HG02763 (cell line): Measurements from ENCODE around the gene PDP2.

Experiments used
- ATAC-seq: cut with Tn5 transposase; IDR thresholded peaks from one replicate; pipeline ENCODE4 v1.9.1; 2021; ENCODE audit warnings: mild to moderate bottlenecking, moderate library complexity; ENCODE audit not compliant: unreplicated experiment

Gene PDP2

DNA sequence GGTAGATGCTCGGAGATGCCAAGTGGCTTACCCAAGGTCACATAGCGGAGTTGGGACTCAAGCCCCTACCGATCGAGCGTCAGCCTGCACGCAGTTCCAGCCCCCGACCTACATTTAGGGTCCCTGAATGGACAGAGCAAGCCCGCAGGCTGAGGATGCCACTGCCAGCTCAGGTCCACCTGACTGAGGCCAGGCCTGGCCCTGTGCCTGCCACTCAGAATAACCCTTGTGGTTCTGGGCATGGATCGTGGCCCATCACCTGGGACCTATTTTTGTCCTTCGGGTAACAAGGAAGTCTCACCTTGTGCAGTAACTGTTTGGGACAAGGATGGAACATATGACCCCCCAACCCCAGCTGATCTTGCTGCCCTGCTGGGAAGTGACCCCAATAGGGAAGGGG is 21.3 kb downstream of the PDP2 start:
- ATAC-seq: no peak

DNA sequence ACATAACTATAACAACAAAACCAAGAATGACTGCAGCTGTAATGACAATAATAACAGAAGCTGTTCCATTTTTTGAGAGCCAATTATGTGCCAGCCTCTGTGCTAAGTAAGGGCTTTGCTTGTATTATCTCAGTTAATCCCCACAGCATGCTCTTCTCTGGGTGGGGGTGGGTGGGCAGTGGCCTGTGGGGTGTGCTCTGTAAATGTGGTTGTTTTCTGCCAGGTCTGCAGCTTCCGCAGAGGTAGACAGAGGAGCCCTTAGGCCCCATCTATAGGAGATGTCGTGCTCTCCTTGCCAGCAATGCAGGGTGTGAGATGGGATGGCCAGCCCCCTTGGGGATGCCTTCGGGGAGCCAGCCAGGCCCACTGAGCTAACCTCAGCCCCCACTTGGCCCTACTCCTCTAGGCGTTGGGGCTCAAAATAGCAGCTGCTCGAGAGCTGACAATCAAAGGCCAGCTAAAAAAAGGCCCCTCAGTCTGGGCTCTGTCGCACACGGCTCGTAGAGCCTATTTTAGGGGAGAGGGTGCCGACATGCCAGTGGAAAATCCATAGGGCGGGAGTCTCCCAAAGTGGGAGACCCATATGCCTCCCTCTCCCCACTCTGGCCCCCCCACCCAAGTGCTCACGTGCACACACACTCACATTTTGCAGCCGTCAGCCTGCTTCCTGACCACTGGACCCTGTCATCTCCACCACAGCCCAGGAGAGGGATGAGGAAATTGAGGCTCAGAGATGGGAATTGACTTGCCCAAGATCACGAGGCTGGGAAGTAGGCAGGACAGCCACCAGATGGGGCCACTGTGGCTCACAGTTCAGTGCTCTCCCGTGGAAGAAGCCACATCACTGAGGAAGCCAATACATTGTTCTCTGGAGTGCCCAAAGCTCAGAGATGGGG is 22.6 kb downstream of the PDP2 start:
- ATAC-seq: no peak

DNA sequence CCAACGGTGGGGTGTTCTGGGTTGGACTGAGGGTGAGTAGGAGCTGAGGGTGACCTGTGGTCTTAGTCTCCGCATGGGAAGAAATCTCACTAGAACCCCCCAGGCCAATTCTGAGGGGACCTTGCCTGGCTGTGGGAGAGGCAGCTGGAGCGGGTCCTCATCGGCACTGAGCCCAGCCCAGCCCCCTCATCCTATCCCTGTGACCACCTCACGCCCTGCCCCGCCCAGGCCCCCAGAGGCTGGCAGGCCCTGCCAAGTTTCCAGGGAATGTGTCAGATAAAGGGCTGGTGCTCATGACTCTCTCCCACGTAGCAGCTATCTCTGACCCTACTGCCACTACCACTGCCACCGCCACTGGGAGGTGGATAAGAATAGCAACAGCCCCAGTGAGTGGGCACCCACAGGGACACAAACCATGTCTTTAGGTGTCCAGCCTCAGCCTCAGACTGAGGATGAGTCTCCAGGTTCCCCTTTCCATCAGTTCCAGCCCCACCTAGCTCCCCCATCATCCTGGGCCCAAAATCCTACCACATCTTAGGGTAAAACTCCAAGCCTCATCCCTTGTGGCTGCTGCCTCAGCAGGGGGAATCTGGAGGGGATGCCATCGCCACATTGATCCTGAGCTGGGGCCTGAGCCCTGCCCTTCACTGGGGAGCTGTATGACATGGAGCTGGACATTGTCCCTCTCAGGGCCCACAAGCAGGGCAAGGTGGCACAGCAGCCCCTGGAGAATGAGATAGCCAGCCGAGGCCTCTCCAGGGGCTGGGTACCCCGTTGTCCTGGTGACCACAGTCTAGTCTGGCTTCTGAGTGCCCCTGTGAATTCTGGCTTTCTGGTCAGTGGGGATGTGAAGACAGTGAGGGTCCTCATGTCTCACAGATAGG is 23.5 kb downstream of the PDP2 start:
- ATAC-seq: no peak

DNA sequence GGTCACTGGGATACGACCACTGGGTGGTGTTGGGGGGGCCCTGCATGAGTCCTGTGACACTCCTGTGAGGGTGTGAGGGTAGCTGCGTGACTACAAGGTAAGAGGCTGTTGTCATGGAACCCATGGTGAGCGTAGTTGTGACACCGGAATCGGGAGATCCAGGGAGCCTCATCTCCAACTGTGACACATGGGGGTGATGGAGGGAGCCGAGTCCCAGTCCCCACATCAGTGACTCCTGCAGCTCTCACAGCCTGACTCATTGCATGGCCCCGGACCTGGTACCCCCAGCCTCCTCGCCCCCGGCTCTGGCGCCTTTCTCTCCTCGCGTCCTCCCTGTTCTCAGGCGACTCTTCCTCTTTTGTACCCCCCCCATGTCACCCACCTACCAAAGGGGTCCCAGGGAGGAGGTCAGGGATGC is 24.1 kb downstream of the PDP2 start:
- ATAC-seq: no peak

DNA sequence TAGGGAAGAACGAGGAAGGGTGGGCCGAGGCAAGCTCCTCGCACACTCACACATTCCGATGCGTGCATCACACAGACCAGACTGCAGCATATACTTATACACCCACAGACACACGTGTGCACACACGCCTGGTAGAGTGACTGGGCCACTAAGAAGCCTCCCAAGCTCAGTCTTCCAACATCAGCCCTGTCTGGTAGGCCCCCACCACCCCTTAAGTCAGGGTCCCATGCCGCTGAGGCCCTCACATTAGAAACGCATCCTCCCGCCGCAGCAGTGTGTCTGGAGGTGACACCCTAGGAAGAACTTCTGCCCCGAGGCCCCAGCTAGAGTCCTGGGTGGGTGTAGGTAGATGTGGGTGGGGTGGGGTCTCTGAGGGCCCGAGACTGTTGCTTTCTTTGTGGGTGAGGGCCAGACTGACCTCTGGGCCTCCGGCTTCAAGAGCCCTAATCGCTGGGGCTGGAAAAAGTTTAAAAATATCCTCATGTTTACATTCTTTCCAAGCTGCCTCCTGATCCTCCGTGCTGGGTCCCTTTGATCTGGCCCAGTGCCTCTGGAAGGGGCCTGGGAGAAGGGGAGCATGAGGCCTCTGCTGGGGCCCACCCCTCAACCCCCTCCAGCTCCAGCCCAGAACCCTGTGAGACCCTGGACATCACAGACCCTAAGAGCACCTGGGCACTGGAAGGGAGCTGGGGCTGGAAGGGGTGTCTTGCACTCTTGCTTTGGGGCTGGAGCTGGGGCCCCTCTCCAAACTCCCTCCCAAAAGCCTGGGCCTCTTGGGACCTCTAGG is 24.7 kb downstream of the PDP2 start:
- no peak for ATAC-seq

DNA sequence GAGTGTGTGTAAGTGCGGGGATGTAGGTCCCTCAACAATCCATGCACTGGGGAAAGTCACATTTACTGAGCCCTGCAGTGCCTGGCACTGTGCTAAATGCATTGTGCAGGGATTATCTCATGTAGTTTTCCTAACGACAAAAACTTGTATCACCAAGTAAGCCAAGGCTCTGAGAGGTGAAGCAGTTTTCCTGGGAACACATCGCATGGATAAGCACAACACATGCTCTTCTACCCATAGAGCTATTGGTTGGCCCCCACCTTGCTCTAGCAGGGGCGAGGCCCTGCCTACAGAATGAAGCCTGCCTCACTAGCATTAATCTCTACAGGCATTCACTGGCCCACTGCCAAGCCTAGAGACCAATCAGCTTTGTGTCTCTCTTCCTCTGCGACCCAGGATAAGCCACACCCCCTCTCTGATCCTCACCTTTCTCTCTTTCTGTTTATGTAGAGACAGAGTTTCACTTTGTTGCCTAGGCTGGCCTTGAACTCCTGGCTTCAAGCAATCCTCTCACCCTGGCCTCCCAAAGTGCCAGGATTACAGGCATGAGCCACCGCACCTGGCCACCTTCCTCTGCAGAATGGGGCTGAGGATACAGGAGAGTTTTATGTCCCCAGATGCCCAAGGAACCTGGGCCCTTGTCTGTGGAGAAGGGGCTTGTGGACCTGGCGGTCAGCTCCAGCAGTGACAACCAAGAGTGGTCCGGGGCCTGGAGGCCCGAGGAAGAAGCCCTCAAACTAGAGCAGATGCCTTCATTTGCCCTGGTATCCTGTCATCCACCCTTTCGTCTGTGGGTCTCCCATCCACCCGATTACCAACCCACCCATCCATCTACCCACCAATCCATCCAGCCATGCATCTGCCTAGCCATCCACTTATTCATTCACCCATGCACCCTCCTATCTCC is 25.6 kb downstream of the PDP2 start:
- no peak for ATAC-seq

DNA sequence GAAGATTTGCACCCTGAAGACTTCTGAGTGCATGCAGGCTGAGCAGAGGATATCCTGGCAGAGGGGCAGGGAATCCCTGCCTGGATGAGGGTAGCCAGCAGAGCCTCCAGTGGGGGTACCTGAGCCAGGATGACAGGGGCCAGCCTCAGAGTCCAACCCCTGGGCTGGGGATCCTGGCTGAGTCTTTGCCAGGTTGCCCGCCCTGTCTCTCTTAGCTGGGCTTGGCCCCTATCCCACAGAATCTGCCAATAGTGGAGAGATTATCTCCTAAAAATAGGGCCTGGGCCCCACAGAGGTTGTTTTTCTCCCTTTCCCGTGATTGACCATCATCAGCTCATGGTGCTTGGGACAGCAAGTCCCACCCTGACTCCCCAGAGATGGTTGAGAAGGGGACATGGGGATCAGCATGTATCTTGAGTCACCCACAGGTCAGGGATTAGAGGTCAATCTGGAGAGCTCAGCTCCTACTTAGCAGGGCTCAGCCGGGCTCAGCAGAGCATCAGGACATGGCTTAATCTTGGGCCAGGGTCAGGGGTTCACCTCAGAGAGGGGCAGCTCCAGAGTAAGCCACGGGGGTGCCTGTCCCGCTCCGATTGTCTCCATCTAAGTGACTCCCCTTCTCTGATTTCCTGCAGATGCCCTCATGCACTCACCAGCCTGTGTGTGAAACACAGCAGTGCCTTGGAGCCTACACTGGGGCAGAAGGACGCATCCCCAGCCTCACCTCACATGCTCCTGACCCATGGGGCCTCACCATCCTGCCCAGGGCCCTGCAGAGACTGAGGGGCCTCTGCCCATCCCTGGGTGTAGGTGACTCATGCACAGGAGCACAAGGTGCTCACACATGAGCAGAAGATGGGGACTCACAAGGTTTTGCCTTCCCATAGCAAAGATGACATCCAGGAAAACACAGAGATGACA is 26.9 kb downstream of the PDP2 start:
- ATAC-seq: no peak

DNA sequence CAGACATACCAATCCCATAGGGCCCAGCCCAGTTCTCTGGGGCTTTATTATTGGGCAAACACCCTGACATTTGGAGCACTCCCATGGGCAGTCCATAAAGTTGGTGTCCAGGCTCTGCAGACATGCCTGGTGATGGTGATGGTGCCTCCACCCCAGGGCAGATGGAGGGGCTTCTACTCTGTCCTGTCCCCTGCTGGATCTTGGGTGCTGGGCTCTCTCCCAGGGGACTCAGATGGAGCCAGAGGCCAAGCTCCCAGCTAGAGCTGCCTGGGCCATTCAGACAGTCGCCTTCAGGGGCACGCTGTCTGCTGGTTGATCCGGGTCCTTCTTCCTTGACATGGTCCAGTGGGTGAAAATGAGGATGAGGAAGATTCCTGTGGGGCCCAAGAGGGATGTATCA is 27.8 kb downstream of the PDP2 start:
- ATAC-seq: no peak

DNA sequence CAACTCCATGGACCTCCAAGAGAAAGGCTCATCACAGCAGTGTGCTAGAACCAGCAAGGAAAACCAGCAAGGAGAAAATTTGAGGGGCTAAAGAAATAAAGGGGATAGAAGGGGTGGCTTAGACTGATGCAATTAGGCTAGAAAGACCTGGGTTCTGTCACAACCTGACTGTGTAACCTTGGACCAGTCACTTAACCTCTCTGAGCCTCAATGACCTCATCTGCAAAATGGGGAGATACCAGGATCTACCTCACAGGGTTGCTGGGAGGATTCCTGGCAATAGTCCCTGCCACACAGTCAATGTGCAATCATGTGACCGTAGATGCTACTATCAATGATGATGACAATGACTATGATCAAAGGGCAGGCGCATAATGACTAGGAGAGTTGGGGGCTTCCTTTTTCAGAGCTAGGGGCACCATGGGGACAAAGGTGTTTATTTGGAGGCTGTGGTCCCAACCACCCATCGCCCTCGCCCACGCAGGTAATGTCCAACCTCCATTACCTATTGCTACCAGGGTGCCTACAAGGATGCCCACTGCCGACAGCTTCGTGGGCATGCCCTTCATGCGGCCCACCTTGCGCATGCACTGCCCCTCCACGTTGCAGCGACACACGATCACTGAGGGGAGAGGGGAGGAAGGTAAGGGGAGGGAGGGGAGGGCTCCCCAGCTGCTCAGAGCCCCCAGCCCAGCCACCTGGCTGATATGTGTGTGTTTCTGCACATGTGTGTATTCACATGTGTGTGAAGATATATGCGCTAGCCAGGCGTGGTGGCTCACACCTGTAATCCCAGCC is 28.6 kb downstream of the PDP2 start:
- ATAC-seq: no peak

DNA sequence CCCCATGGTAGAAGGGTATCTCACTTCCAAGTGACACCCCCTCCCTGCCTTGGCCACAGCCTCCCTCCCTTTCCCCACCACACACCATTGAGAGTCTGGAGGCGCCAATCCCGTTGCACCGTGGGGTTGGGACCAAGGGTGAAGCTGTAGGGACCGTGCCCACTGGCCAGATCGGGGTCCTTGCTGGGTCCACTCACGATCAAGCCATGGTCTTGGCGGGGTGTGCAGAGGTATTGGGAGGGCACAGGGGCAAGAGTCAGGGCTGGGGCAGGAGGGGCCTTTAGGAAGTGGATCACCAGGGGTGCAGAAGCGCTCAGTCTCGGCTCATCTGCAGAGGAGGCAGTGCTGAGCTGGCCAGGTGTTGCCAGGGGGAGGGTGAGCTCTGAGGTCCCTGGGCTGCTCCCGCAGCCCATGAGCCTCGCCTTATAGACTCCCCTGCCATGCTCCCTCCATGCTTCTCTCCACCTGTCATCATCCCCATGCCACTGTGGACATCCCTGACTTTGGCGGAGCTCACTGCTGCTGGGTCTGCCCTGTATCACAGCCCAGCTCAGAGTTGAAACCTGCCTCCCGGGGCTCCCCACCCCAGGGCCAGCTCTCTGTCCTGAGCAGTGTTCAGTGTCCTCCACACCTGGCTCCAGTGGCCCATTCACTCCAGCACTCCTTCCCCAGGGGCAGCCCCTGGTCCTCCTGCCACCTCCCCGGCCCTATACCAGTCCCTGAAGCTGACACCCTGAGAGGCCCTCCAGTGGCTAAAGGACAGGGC is 30.0 kb downstream of the PDP2 start:
- ATAC-seq: no peak

DNA sequence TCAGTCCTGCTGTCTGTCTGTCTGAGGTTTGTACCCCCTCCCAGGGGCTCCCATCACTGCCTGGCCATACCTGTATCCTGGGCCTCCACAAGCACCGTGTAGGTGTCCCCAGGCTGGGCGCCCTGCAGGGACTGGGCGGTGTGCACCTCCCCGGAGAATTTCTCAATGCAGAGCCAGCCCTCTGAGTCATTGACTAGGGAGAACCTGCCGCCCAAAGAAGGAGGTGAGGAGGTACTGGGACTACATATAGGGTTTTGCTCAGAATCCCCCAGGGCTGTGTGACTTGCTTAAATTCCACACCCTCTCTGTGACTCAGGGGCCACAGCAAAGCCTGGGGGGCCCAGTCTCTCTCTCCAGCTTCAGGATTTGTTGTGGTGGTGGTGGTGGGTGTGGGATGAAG is 30.8 kb downstream of the PDP2 start:
- no peak for ATAC-seq

DNA sequence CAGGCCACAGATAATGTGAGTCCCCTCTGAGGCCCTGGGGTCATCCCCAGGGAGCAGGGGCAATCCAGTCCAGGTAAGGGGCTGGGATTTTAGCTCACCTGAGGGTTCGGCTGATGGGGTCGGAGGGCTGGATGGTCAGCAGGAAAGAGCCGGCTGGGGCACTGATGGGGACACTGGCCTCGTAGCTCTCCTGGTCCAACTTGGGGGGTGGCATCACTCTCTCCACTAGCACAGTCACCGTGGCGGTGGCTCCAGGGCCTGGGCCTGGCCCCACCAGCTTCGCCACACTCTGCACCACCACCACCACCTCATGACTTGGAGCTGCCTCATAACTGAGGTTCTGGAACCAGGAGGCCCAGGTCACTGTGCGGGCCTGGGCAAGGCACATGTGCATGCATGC is 31.5 kb downstream of the PDP2 start:
- no peak for ATAC-seq

DNA sequence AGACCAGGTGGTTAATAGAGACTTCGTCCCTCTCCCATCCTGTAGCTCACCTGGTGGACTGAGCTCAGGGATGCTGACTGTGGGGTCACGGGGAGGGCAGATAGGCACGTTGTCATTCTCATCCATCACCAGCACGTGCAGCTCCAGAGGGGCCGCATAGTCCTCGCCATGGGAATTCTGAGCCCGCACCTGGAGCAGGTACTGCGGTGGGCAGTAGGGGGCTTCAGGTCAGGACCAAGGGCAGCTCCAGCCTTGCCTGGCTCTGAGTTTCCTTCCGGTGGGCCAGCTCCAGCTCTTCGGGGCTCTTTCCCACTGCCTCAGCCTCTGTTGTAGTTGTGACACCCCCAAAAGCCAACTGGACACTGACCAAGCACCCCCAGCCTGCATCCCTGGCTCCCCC is 32.8 kb downstream of the PDP2 start:
- ATAC-seq: no peak

DNA sequence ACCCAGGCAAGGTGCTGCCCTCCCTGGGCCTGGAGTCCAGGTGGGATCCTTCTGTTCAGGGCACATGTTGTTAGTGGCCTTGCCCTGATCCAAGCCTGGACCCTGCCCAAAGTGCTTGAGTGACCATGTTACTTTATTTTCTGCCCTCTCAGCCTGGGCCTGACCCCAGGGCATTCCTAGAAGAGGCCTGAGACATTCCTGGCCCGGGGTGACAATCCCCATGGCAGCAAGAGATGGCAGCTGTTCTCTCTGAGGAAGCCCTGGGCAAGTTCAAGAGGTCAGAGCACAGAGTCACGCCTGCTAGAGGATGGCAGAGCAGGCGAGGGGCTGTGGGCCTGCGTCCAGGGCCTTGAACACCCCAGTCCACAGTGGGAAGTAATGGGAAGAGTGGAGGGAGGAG is 33.4 kb downstream of the PDP2 start:
- no peak for ATAC-seq

DNA sequence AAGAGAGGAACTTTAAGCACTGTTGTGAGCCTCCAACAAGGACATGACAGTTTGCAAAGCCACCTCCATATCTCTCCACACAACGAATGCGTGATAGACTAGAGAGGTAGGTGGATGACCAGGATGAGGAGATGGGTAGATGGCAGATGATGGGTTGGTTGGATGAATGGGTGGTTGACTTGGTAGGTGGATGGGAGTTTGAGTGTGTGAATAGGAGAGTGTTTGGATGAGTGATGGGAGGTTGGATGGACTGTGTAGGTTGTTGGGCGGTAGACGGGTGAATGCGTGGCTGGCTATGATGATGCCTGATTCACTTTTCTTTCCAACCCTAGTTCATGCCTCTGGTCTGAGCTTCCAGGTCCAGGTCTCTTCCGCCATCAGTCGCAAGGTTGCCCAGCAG is 34.2 kb downstream of the PDP2 start:
- no peak for ATAC-seq

DNA sequence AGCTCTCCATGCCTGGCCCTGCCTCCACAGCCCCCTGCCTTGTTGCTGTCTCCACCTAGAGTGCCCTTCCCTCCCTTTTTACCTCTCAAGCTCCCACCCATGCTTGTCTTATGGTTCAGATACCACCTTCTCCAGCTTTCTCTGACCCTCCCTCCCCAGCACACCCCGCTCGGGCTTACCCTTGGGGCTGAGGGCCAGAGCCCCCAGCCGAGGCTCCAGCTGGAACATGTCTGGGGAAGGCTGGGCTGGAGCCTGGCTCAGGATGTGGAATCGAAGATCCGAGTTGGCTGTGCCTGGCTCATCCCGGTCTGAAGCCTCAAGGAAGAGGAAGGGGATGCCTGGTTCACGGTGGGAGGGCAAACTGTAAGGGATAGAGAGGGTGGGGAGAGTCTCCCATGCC is 34.7 kb downstream of the PDP2 start:
- ATAC-seq: no peak

DNA sequence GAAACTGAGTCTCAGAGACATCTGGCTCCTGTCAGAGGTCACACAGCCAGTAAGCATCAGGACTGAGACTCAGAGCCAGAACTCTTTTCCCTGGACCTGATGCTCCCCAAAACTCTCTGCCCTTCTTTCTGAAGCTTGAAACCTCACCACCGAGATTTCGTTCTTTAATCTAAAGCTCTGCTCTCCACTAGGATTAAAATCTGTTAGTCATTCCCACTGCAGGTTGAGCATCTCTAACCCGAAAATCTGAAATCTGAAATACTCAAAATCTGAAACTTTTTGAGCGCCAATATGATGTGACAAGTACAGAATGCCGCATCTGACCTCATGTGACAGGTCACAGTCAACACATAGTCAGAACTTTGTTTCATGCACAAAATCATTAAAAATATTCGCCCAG is 36.2 kb downstream of the PDP2 start:
- no peak for ATAC-seq

DNA sequence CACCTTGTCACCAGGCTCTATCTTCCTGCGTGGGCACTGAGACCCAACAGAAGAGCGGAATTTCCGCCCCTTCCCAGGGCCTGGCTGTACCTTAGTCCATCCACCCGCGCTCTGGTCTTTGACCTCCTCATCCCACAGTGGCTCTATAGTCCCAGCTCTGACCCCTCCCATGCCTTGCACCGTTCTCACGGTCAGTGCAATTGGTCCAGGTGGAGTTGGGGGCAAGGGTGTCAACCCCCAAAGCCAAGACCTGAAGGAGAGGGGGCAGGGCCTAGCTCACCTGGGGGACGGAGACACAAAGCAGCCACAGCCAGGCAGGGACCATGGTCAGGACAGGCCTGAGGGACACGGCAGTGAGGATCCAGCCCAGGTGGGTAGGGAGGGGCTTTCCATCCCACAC is 37.4 kb downstream of the PDP2 start:
- ATAC-seq: no peak
